ENCODE results near the gene COPG2. TPM values are rescaled to one million over a fixed set of nuclear protein-coding genes. Genes with fewer than 3 reads are reported as not detected.

COPG2 gene
- total and polyA plus RNA-seq, 2 experiments from 2014 or later: 4.9 to 66.3 TPM

- TF ChIP-seq EZH2phosphoT487 (IDR thresholded peaks at IDR 0.05; ENCODE audit: unreplicated experiment) (no peak), POLR2AphosphoS5 (IDR thresholded peaks at IDR 0.05; ENCODE audit: low read depth) (no peak), NANOG (IDR thresholded peaks at IDR 0.05; ENCODE audit: borderline replicate concordance) (no peak), ZNF331 (CRISPR knock-in tag; IDR thresholded peaks at IDR 0.05; ENCODE audit: low read depth) (no peak), JUNB (IDR thresholded peaks at IDR 0.05; ENCODE audit: unreplicated experiment) (no peak)
These were observed 175.2 kb downstream of the COPG2 start (continued) for GRCh38 chr7:130493275-130493873.

GRCh38 chr7:130492523-130493274, 175.8 kb downstream of the COPG2 start:
- ATAC-seq (no peak), DNase-seq (ENCODE audit: low spot score) (peak; percentile 23)
- H3K36me3 ChIP-seq (ENCODE audit: insufficient read depth): peaks cover 12% of the 10 kb centered on the region
- Mint-ChIP-seq H3K27me3 (ENCODE audit: insufficient read depth, low read depth, poor library complexity) (peaks cover 11% of the 10 kb centered on the region), H3K36me3 (ENCODE audit: low read depth) (peaks cover 54% of the 10 kb centered on the region), H3K9me3 (peaks cover 18% of the 10 kb centered on the region), H3K4me3 (peak overlapping the region; percentile 86), H3K27ac (peak overlapping the region; percentile 45; the same call in 1 of the 2 replicates), H3K4me1 (peaks cover 43% of the 10 kb centered on the region)
- H3F3A ChIP-seq (replicated peaks; ENCODE audit: low read depth): peaks cover 3% of the 10 kb centered on the region; the same call in 1 of the 2 replicates
- H3K27ac ChIP-seq (ENCODE audit: low read depth): no peak overlapping the region
- H3K9me2 ChIP-seq (ENCODE audit: insufficient read depth): no peaks in the 10 kb centered on the region
- peak overlapping the region; percentile 58 for H3K4me3 ChIP-seq
- peaks cover 35% of the 10 kb centered on the region for H3K4me1 ChIP-seq (ENCODE audit: insufficient read depth)
- H4K20me1 ChIP-seq (replicated peaks; ENCODE audit: insufficient read depth): peaks cover 12% of the 10 kb centered on the region
- peaks cover 75% of the 10 kb centered on the region for H3K79me2 ChIP-seq (replicated peaks; ENCODE audit: insufficient read depth)
- peak overlapping the region; percentile 80 for H3K4me2 ChIP-seq
- no peak overlapping the region for H2AFZ ChIP-seq
- peaks cover 10% of the 10 kb centered on the region for H3K27me3 ChIP-seq (ENCODE audit: insufficient read depth)
- TF ChIP-seq EZH2phosphoT487 (IDR thresholded peaks at IDR 0.05; ENCODE audit: unreplicated experiment) (no peak), ETS1 (IDR thresholded peaks at IDR 0.05) (no peak), POLR2AphosphoS5 (IDR thresholded peaks at IDR 0.05; ENCODE audit: low read depth) (no peak), EZH2 (IDR thresholded peaks at IDR 0.05; ENCODE audit: low read depth, unreplicated experiment) (no peak), ZNF331 (CRISPR knock-in tag; IDR thresholded peaks at IDR 0.05; ENCODE audit: low read depth) (no peak), ZNF114 (CRISPR knock-in tag; IDR thresholded peaks at IDR 0.05) (no peak), CREB1 (CRISPR knock-in tag; IDR thresholded peaks at IDR 0.05; ENCODE audit: low read depth) (no peak)
- TF ChIP-seq, protein P1, sequence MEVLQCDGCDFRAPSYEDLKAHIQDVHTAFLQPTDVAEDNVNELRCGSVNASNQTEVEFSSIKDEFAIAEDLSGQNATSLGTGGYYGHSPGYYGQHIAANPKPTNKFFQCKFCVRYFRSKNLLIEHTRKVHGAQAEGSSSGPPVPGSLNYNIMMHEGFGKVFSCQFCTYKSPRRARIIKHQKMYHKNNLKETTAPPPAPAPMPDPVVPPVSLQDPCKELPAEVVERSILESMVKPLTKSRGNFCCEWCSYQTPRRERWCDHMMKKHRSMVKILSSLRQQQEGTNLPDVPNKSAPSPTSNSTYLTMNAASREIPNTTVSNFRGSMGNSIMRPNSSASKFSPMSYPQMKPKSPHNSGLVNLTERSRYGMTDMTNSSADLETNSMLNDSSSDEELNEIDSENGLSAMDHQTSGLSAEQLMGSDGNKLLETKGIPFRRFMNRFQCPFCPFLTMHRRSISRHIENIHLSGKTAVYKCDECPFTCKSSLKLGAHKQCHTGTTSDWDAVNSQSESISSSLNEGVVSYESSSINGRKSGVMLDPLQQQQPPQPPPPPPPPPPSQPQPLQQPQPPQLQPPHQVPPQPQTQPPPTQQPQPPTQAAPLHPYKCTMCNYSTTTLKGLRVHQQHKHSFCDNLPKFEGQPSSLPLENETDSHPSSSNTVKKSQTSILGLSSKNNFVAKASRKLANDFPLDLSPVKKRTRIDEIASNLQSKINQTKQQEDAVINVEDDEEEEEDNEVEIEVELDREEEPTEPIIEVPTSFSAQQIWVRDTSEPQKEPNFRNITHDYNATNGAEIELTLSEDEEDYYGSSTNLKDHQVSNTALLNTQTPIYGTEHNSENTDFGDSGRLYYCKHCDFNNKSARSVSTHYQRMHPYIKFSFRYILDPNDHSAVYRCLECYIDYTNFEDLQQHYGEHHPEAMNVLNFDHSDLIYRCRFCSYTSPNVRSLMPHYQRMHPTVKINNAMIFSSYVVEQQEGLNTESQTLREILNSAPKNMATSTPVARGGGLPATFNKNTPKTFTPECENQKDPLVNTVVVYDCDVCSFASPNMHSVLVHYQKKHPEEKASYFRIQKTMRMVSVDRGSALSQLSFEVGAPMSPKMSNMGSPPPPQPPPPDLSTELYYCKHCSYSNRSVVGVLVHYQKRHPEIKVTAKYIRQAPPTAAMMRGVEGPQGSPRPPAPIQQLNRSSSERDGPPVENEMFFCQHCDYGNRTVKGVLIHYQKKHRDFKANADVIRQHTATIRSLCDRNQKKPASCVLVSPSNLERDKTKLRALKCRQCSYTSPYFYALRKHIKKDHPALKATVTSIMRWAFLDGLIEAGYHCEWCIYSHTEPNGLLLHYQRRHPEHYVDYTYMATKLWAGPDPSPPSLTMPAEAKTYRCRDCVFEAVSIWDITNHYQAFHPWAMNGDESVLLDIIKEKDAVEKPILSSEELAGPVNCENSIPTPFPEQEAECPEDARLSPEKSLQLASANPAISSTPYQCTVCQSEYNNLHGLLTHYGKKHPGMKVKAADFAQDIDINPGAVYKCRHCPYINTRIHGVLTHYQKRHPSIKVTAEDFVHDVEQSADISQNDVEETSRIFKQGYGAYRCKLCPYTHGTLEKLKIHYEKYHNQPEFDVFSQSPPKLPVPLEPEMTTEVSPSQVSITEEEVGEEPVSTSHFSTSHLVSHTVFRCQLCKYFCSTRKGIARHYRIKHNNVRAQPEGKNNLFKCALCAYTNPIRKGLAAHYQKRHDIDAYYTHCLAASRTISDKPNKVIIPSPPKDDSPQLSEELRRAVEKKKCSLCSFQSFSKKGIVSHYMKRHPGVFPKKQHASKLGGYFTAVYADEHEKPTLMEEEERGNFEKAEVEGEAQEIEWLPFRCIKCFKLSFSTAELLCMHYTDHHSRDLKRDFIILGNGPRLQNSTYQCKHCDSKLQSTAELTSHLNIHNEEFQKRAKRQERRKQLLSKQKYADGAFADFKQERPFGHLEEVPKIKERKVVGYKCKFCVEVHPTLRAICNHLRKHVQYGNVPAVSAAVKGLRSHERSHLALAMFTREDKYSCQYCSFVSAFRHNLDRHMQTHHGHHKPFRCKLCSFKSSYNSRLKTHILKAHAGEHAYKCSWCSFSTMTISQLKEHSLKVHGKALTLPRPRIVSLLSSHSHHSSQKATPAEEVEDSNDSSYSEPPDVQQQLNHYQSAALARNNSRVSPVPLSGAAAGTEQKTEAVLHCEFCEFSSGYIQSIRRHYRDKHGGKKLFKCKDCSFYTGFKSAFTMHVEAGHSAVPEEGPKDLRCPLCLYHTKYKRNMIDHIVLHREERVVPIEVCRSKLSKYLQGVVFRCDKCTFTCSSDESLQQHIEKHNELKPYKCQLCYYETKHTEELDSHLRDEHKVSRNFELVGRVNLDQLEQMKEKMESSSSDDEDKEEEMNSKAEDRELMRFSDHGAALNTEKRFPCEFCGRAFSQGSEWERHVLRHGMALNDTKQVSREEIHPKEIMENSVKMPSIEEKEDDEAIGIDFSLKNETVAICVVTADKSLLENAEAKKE (CRISPR knock-in tag; IDR thresholded peaks at IDR 0.05): no peak
- TF ChIP-seq, protein P2, sequence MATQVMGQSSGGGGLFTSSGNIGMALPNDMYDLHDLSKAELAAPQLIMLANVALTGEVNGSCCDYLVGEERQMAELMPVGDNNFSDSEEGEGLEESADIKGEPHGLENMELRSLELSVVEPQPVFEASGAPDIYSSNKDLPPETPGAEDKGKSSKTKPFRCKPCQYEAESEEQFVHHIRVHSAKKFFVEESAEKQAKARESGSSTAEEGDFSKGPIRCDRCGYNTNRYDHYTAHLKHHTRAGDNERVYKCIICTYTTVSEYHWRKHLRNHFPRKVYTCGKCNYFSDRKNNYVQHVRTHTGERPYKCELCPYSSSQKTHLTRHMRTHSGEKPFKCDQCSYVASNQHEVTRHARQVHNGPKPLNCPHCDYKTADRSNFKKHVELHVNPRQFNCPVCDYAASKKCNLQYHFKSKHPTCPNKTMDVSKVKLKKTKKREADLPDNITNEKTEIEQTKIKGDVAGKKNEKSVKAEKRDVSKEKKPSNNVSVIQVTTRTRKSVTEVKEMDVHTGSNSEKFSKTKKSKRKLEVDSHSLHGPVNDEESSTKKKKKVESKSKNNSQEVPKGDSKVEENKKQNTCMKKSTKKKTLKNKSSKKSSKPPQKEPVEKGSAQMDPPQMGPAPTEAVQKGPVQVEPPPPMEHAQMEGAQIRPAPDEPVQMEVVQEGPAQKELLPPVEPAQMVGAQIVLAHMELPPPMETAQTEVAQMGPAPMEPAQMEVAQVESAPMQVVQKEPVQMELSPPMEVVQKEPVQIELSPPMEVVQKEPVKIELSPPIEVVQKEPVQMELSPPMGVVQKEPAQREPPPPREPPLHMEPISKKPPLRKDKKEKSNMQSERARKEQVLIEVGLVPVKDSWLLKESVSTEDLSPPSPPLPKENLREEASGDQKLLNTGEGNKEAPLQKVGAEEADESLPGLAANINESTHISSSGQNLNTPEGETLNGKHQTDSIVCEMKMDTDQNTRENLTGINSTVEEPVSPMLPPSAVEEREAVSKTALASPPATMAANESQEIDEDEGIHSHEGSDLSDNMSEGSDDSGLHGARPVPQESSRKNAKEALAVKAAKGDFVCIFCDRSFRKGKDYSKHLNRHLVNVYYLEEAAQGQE (IDR thresholded peaks at IDR 0.05; ENCODE audit: unreplicated experiment): no peak
